HK-2 (cell line): ENCODE measurements around the gene ZNF354B.
"Not testable (repeated sequence)": the region's sequence is repeated elsewhere in the genome, so short reads cannot be mapped to it uniquely, and the experiment has no call there.

ENCODE experiments used
- DNase-seq: peaks from one replicate; pipeline ENCODE4 v3.0.0-alpha.2; 2018; ENCODE audit not compliant: unreplicated experiment

The ZNF354B gene

GRCh38 chr5:178859625-178860521 lies at the start of gene ZNF354B:
Gene ZNF354B, plus strand, starts transcription at chr5:178859953. Its CDS starts 1,095 bp downstream, at chr5:178861048.
- DNase-seq = peak; percentile 85

- no peak for DNase-seq
Measured at GRCh38 chr5:178817506-178817905, 42.2 kb upstream of the ZNF354B start.

GRCh38 chr5:178818094-178818493 lies 41.7 kb upstream of the ZNF354B start:
- no peak for DNase-seq

- no peak for DNase-seq
Measured at GRCh38 chr5:178820001-178820400, 39.8 kb upstream of the ZNF354B start.

- no peak for DNase-seq
Measured at GRCh38 chr5:178825444-178825843, 34.3 kb upstream of the ZNF354B start.

- DNase-seq = no peak
Measured at GRCh38 chr5:178826216-178826615, 33.5 kb upstream of the ZNF354B start.

GRCh38 chr5:178827636-178828035 lies 32.1 kb upstream of the ZNF354B start:
- no peak for DNase-seq

- DNase-seq = no peak
Measured at GRCh38 chr5:178831049-178831448, 28.7 kb upstream of the ZNF354B start.

GRCh38 chr5:178832618-178833201 lies 27.0 kb upstream of the ZNF354B start:
- no peak for DNase-seq

GRCh38 chr5:178836628-178837027 lies 23.1 kb upstream of the ZNF354B start:
- no peak for DNase-seq

GRCh38 chr5:178838695-178839318 lies 20.9 kb upstream of the ZNF354B start:
- not testable (repeated sequence) for DNase-seq

- DNase-seq = peak; percentile 27
Measured at GRCh38 chr5:178839319-178839704, 20.4 kb upstream of the ZNF354B start.

- DNase-seq = not testable (repeated sequence)
Measured at GRCh38 chr5:178840399-178840798, 19.4 kb upstream of the ZNF354B start.

- no peak for DNase-seq
Measured at GRCh38 chr5:178849316-178849715, 10.4 kb upstream of the ZNF354B start.

- DNase-seq = no peak
Measured at GRCh38 chr5:178851951-178852350, 7.8 kb upstream of the ZNF354B start.

- DNase-seq = no peak
Measured at GRCh38 chr5:178854284-178854683, 5.5 kb upstream of the ZNF354B start.

- DNase-seq = not testable (repeated sequence)
Measured at GRCh38 chr5:178860615-178861014, 862 bp downstream of the ZNF354B start.

GRCh38 chr5:178861627-178862026 lies 1.9 kb downstream of the ZNF354B start:
- DNase-seq = no peak

- no peak for DNase-seq
Measured at GRCh38 chr5:178866946-178867345, 7.2 kb downstream of the ZNF354B start.

- no peak for DNase-seq
Measured at GRCh38 chr5:178869577-178869976, 9.8 kb downstream of the ZNF354B start.

GRCh38 chr5:178870411-178870810 lies 10.7 kb downstream of the ZNF354B start:
- DNase-seq = no peak

- DNase-seq = no peak
Measured at GRCh38 chr5:178872302-178872701, 12.5 kb downstream of the ZNF354B start.
